Medulla oblongata (tissue), 1 donor: ENCODE results near the gene MORF4L2.

Experiments
- DNase-seq: peaks from one replicate; pipeline ENCODE4 v3.0.0-alpha.2; 2015; ENCODE audit errors: extremely low spot score

MORF4L2 gene

DNA sequence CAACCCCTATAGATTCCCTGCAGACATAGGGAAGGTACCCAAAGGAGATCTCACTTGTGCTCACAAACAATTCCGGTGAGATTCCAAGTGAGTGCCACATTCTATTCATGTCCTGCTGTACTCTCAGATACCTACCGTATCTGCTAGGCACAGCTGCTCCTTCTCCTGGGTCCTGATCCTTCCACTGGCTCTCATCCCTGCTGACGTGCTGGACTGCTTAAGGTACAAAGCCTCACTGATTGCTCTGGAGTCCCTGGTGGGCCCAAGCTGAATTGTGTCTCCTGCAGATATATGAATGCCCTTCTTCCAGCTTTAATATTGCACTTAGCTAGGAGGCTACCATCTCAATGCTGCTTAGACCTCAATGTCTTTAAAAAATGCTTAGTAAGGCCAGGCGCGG lies 55.4 kb downstream of the MORF4L2 start:
- DNase-seq = no peak

DNA sequence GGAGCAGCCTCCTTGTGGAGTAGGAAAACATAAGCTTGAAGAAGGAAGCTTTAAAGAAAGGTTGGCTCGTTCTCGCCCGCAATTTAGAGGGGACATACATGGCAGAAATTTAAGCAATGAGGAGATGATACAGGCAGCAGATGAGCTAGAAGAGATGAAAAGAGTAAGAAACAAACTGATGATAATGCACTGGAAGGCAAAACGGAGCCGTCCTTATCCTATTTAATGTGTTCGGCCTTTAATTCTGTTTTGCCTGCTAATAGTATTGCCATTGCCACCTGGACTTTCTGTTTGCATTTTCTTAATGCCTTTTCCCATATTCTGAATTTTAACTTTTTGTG lies 56.4 kb downstream of the MORF4L2 start:
- no peak for DNase-seq

GRCh38 chrX:103629318-103630170 lies 57.0 kb downstream of the MORF4L2 start:
- DNase-seq = peak; percentile 79

DNA sequence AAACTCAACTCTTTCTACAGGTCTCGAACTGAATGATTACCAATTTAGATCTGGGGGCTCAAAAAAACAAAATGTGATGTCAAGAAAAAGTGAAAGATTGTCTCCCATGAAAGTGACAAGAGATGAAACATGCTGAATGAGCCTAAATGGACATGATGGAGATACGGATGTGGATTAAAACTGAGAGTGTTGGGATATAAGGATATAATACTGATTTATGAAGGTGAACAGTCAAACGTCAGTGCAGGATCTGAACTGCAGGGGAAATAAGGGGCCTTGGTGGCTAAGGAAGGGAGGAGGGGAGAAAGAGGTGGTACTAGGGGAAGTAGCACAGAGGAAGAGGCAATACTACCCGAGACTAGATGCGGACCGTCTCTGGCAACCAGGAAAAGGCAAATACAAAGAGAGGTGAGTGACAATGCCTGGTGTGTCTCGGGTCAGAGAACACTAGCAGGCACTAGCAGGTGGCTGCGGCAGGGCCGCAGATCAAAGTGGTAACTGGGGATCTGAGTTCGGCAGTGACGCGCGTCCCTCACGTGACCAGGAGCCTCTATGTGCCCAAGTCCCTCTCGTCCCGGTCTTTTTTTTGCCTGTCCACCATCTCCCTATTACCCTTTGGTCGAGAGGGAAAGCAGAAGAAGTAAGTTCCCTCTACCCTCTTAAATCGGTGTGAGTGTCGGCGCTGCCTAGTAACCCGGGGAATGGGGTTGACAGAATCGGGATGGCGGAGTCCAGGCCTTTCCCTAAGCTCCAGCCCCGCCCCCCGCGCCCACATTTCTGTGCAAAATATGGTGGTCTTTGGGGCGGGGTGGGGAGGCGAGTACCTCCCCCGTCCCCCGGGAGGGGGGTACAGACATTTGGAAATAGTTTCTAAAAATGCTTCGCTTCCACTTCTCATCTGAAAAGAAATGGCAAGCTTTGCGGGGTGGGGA lies 57.8 kb downstream of the MORF4L2 start, which contains the start of gene TCEAL1:
Gene TCEAL1 (plus strand): TSS at position 590 of the 932 bp plus-strand sequence. CDS start 942 bp downstream, outside the sequence.
- DNase-seq = peak; percentile 83

DNA sequence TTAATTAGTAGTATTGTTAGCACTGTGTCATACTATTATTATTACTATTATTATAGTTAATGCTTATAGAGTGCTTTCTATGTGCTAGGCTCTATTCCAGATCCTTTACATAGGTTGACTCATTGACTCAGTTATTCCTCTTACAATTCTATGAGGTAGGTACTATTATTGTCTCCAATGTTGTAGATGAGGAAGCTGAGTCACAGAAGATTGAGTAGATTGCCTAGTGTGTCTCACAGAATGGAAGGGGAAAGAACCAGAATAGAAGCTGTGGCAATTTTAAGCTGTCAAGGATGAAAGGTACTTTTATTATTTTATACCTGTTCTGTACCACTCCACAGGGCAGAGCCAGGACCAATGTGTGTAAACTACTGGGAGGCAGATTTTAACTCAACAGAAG lies 59.6 kb downstream of the MORF4L2 start:
- DNase-seq = no peak
